ENCODE data around the gene STX5.
"Not testable (repeated sequence)": the region's sequence is repeated elsewhere in the genome, so short reads cannot be mapped to it uniquely, and the experiment has no call there.

The STX5 gene

DNA sequence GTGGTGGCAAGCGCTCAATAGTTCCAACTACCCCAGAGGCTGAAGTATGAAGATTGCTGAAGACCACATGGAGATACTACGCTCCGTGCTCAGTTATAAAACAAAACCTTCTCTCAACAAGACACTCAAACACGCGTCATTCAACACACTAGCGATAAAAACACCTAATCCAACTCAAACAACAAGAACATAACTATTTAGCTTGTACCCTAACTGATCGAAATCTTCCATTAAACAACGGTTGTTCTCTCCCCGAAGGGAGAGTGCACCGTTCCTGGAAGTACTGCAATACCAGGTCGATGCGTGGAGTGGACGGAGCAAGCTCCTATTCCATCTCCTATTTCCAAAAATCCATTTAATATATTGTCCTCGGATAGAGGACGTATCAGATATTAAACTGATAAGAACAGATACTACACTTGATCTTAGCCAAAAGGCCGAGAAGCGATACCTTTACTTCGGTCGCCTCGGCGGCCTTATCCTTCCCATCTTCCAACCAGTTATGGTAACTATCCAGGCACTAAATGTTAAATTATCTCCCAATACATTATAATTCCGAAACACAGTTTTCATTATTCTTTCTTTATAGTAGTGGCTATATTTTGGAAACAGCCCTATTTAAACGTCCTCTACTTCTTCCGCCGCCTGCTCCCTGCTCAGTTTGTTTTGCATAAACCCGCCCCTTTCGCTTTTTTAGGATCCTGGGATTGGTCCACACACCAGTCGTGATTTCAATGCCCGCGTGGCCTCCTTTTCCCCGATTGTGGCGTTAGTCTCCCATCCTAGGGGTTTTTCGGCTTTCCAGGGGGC is 9.7 kb upstream of the STX5 start:
- peak overlapping the region; percentile 91 to 96 for H3K9ac ChIP-seq (ENCODE audit: low read length in 2 of 2)
- peaks cover 0 to 2% of the 10 kb centered on the region in 2 donors for H3K36me3 ChIP-seq (ENCODE audit: control insufficient read depth in 2 of 2, insufficient read depth in 2 of 2, low read length in 2 of 2)
- no peaks in the 10 kb centered on the region for H3K9me3 ChIP-seq (ENCODE audit: control insufficient read depth in 2 of 2, low read length in 2 of 2)
- no peaks in the 10 kb centered on the region for H3K27me3 ChIP-seq (ENCODE audit: control insufficient read depth in 1 of 2, insufficient read depth in 2 of 2, low read length in 2 of 2)
- H3K27ac ChIP-seq (ENCODE audit: low read length): peak overlapping the region; percentile 92
- peaks cover 27% of the 10 kb centered on the region for H3K4me1 ChIP-seq (ENCODE audit: control insufficient read depth, insufficient read depth, low read length)
- H3K4me3 ChIP-seq (ENCODE audit: low read length in 2 of 2): peak overlapping the region; percentile 23 to 97

DNA sequence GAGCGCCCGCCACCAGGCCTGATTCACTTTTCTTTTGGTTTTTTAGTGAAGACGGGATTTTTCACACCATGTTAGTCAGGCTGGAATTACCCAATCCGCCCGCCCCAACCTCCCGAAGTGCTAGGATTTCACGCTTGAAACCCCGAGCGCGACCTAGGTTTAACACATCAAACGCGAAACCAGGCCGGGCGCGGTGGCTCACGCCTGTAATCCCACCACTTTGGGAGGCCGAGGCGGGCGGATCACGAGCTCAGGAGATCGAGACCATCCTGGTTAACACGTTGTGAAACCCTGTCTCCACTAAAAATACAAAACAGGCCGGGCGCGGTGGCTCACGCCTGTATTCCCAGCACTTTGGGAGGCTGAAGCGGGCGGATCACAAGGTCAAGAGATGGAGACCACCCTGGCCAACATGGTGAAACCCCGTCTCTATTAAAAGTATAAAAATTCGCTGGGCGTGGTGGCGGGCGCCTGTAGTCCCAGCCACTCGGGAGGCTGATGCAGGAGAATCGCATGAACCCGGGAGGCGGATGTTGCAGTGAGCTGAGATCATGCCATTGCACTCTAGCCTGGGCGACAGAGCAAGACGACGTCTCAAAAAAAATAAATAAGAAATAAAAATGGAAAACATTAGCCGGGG is 9.0 kb upstream of the STX5 start:
- not testable (repeated sequence) for H3K9me3 ChIP-seq (ENCODE audit: control insufficient read depth in 2 of 2, low read length in 2 of 2); H3K27me3 ChIP-seq (ENCODE audit: control insufficient read depth in 1 of 2, insufficient read depth in 2 of 2, low read length in 2 of 2); H3K36me3 ChIP-seq (ENCODE audit: control insufficient read depth in 2 of 2, insufficient read depth in 2 of 2, low read length in 2 of 2)
- Histone ChIP-seq H3K27ac (ENCODE audit: low read length) (peak overlapping the region; percentile 92), H3K9ac (ENCODE audit: low read length in 2 of 2) (peak overlapping the region; percentile 80 to 83), H3K4me1 (ENCODE audit: control insufficient read depth, insufficient read depth, low read length) (peaks cover 27% of the 10 kb centered on the region), H3K4me3 (ENCODE audit: low read length in 2 of 2) (peak overlapping the region; percentile 92 to 97)

DNA sequence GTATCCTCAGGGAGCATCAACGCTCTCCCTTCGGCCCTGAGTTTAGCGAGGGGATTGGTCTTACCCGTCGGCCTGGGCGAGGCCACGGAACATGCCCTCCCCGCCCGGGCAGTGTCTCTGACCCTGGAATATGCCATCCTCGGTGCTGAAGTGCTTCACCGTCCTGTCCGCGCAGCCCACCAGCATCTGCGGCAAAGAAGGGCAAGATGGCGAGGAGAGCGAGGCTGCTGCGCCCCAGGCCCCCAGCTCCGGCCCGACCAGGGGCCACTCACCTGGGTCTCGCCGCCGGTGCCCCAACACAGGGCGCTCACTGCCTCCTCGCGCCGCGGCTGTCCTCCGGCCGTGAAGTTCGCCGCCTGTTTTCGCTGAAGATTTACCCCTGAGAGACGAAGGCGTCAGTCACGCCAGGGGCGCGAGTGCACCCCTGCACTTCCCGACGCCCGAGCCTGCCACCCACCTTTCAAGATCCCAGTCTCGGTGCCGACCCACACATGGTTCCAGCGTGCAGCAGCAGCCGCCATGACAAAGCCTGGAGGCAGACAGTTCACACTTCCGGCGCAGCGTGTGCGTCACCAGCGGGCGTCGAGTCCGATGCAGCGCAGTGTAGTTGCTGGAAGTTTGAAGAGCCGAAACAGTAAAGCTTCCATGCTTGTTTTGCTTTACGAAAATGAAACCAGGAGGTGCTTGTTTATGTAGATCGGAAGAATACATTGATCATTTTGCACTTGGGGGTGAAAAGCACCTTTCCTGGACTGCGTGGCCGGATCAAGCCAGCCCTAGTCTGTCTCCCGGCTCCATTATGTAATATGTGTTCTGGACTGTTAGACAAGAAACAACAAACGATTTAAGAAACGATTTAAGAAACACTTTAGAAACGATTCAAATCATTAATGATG is 7.4 kb upstream of the STX5 start, which contains the start of gene WDR74:
Gene WDR74, minus strand, starts transcription at position 541 of the 896 bp plus-strand sequence. Its CDS starts 20 bp downstream, at position 521.
- Histone ChIP-seq H3K36me3 (ENCODE audit: control insufficient read depth in 2 of 2, insufficient read depth in 2 of 2, low read length in 2 of 2) (peaks cover 11 to 20% of the 10 kb centered on the region in 2 donors), H3K9ac (ENCODE audit: low read length in 2 of 2) (peak within 1 kb of the TSS; percentile 80 to 83), H3K4me1 (ENCODE audit: control insufficient read depth, insufficient read depth, low read length) (peaks cover 27% of the 10 kb centered on the region)

DNA sequence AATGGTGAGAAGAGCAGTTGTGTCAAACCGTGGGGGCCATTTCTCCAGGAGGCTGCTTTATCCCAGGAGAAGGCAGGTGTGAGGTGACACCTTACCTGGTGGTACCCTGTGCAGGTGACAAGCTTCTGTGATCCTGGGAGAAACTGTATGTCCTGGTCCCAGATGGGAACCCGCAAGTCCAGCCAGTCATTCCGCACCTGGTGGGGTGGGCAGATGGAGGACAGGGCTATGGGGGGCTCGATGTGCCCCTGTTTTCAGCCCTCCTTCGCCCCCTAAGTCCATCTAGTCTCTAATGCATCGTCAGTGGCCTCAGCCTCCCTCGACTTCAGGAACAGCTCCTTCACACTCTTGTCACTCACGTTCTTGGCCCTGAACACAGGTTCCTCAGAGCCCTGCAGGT is 3.5 kb upstream of the STX5 start:
- Histone ChIP-seq H3K36me3 (ENCODE audit: control insufficient read depth in 2 of 2, insufficient read depth in 2 of 2, low read length in 2 of 2) (peaks cover 19 to 24% of the 10 kb centered on the region in 2 donors), H3K9me3 (ENCODE audit: control insufficient read depth in 2 of 2, low read length in 2 of 2) (no peaks in the 10 kb centered on the region), H3K4me1 (ENCODE audit: control insufficient read depth, insufficient read depth, low read length) (peaks cover 29% of the 10 kb centered on the region), H3K9ac (ENCODE audit: low read length in 2 of 2) (no peak overlapping the region), H3K4me3 (ENCODE audit: low read length in 2 of 2) (no peak overlapping the region), H3K27me3 (ENCODE audit: control insufficient read depth in 1 of 2, insufficient read depth in 2 of 2, low read length in 2 of 2) (no peaks in the 10 kb centered on the region), H3K27ac (ENCODE audit: low read length) (no peak overlapping the region)

More for the DNA sequence above, 7.4 kb upstream of the STX5 start, which contains the start of gene WDR74:
- H3K27me3 ChIP-seq (ENCODE audit: control insufficient read depth in 1 of 2, insufficient read depth in 2 of 2, low read length in 2 of 2): no peaks in the 10 kb centered on the region
- peak within 1 kb of the TSS; percentile 92 to 97 for H3K4me3 ChIP-seq (ENCODE audit: low read length in 2 of 2)
- H3K9me3 ChIP-seq (ENCODE audit: control insufficient read depth in 2 of 2, low read length in 2 of 2): no peaks in the 10 kb centered on the region
- H3K27ac ChIP-seq (ENCODE audit: low read length): peak within 1 kb of the TSS; percentile 92

DNA sequence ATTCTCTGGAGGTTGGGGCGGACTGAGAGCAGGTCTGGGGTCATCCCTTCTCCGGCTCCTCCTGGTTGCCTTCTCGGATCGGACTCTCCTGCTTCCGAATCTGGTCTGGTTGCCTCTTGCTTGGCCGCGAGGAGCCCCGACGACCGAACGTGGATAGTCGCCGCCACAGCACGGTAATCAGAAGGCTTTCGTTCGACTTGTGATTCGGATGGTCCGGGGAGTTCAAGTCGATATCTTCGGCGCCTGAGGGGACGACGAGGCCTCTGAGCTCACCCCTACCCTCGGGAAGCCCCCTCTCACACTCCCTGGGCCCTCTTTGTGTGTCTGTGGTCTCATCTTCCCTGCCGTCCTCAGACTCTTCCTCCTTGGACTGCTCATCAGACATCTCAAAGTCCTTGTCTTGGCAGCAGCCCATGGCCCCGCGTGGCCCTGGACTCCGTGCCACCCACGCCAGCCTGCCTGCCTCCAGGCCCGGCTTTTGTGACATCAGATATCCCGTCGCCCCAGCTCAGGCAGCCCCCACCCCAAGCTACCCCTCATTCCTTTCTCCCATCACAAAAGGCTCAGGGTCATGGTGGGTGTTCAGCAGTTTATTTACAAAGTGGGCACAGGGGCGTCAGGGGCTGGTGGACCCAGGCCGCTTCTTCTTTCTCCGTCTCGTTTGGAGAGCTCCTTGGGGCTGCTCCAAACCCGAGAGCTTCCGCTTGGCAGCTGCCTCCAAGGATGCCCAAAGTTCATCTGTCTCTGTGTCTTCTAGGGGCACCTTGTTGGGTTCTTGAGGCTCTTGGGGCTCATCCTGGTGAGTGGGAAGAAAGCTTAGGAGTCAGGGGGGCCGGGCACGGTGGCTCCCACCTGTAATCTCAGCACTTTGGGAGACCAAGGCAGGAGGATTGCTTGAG is 734 bp upstream of the STX5 start, which contains the start of gene TEX54:
Gene TEX54, minus strand, starts transcription at position 506 of the 899 bp plus-strand sequence.
- no peaks in the 10 kb centered on the region for H3K9me3 ChIP-seq (ENCODE audit: control insufficient read depth in 2 of 2, low read length in 2 of 2)
- H3K27me3 ChIP-seq (ENCODE audit: control insufficient read depth in 1 of 2, insufficient read depth in 2 of 2, low read length in 2 of 2): no peaks in the 10 kb centered on the region
- peak within 1 kb of the TSS; percentile 96 for H3K27ac ChIP-seq (ENCODE audit: low read length)
- H3K36me3 ChIP-seq (ENCODE audit: control insufficient read depth in 2 of 2, insufficient read depth in 2 of 2, low read length in 2 of 2): peaks cover 19 to 23% of the 10 kb centered on the region in 2 donors
- H3K4me3 ChIP-seq (ENCODE audit: low read length in 2 of 2): peak within 1 kb of the TSS; percentile 92 to 94
- peak within 1 kb of the TSS; percentile 96 to 99 for H3K9ac ChIP-seq (ENCODE audit: low read length in 2 of 2)
- peaks cover 21% of the 10 kb centered on the region for H3K4me1 ChIP-seq (ENCODE audit: control insufficient read depth, insufficient read depth, low read length)

DNA sequence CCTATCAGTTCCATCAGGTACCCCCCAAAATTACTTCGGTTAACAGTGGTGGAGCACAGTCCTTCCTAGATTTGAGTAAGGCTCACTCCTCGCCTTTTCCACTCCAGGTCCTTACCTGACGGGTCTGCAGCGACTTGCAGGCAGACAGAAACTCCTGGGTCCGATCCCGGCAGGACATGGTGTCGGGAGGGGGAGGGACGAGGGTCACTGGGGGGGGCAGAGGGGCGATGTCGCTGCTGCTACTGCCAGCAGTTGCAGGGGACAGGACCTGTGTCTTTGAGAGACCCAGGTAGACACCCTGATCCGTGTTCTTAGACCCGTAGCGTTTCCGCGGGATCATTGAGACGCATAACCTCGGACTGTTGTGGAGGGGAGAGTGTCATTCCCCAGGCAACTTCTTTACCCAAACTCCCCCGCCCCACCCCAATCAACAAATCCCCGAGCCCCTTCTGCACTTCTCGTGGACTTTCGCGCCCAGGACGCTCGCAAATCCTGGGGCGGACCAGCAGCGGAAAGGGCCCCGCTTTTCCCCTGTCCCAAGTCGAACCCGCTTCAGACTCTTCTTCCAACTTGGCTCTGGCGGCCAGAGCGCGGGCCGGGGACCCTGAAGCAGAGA is 839 bp downstream of the STX5 start:
- peaks cover 21% of the 10 kb centered on the region for H3K4me1 ChIP-seq (ENCODE audit: control insufficient read depth, insufficient read depth, low read length)
- peak overlapping the region; percentile 92 to 94 for H3K4me3 ChIP-seq (ENCODE audit: low read length in 2 of 2)
- H3K9me3 ChIP-seq (ENCODE audit: control insufficient read depth in 2 of 2, low read length in 2 of 2): no peaks in the 10 kb centered on the region
- H3K27me3 ChIP-seq (ENCODE audit: control insufficient read depth in 1 of 2, insufficient read depth in 2 of 2, low read length in 2 of 2): no peaks in the 10 kb centered on the region
- H3K9ac ChIP-seq (ENCODE audit: low read length in 2 of 2): peak overlapping the region; percentile 90 to 99
- peaks cover 27 to 30% of the 10 kb centered on the region in 2 donors for H3K36me3 ChIP-seq (ENCODE audit: control insufficient read depth in 2 of 2, insufficient read depth in 2 of 2, low read length in 2 of 2)
- peak overlapping the region; percentile 96 for H3K27ac ChIP-seq (ENCODE audit: low read length)

DNA sequence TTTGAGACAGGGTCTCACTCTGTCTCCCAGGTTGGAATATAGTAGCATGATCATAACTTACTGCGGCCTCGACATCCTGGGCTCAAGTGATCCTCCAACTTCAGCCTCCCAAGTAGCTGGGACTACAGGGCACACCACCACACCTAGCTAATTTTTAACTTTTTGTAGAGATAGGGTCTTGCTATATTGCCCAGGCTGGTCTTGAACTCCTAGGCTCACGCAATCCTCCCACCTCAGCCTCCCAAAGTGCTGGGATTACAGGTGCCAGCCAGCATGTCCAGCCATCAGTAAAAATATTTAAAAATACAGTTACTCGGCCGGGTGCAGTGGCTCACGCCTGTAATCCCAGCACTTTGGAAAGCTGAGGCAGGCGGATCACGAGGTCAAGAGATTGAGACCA is 3.7 kb downstream of the STX5 start:
- H3K9ac ChIP-seq (ENCODE audit: low read length in 2 of 2); H3K4me3 ChIP-seq (ENCODE audit: low read length in 2 of 2); H3K27me3 ChIP-seq (ENCODE audit: control insufficient read depth in 1 of 2, insufficient read depth in 2 of 2, low read length in 2 of 2); H3K27ac ChIP-seq (ENCODE audit: low read length); H3K9me3 ChIP-seq (ENCODE audit: control insufficient read depth in 2 of 2, low read length in 2 of 2): not testable (repeated sequence)
- Histone ChIP-seq H3K4me1 (ENCODE audit: control insufficient read depth, insufficient read depth, low read length) (peaks cover 16% of the 10 kb centered on the region), H3K36me3 (ENCODE audit: control insufficient read depth in 2 of 2, insufficient read depth in 2 of 2, low read length in 2 of 2) (peaks cover 31 to 37% of the 10 kb centered on the region in 2 donors)

DNA sequence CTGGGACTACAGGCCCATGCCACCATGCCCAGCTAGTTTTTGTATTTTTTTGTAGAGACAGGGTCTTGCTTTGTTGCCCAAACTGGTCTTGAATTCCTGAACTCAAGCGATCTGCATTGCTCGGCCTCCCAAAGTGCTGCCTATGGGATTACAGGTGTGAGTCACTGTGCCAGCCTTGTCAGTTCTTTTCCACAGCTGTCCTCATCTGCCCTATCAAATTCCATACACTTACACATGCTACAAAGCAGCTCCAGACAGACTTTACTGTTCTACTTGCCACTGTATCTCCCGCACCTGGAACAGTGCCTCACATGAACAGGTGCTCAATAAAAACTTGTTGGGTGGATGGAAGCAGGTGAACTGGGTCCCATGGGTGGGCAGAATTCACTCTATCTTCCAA is 8.2 kb downstream of the STX5 start:
- Histone ChIP-seq H3K36me3 (ENCODE audit: control insufficient read depth in 2 of 2, insufficient read depth in 2 of 2, low read length in 2 of 2) (peaks cover 45 to 49% of the 10 kb centered on the region in 2 donors), H3K27ac (ENCODE audit: low read length) (no peak overlapping the region), H3K4me3 (ENCODE audit: low read length in 2 of 2) (no peak overlapping the region), H3K27me3 (ENCODE audit: control insufficient read depth in 1 of 2, insufficient read depth in 2 of 2, low read length in 2 of 2) (no peaks in the 10 kb centered on the region), H3K4me1 (ENCODE audit: control insufficient read depth, insufficient read depth, low read length) (no peaks in the 10 kb centered on the region), H3K9ac (ENCODE audit: low read length in 2 of 2) (no peak overlapping the region), H3K9me3 (ENCODE audit: control insufficient read depth in 2 of 2, low read length in 2 of 2) (no peaks in the 10 kb centered on the region)

DNA sequence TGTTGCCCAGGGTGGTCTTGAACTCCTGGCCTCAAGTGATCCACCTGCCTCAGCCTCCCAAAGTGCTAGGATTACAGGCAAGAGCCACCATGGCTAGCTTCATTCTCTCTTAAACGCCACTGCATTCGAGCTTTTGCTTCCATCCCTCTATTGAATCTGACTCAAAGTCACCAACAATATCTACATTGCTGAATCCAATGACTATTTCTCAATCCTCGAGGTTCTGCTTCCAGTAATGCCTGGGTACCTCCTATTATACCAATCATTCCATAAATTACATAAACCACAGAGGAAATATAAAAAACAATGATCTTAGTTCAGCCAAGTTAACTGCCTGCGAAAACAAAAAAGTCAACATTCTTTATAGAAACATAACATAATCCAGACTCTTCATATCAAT is 14.7 kb downstream of the STX5 start:
- H3K9me3 ChIP-seq (ENCODE audit: control insufficient read depth in 2 of 2, low read length in 2 of 2): no peaks in the 10 kb centered on the region
- H3K27me3 ChIP-seq (ENCODE audit: control insufficient read depth in 1 of 2, insufficient read depth in 2 of 2, low read length in 2 of 2): no peaks in the 10 kb centered on the region
- no peak overlapping the region for H3K4me3 ChIP-seq (ENCODE audit: low read length in 2 of 2)
- no peaks in the 10 kb centered on the region for H3K4me1 ChIP-seq (ENCODE audit: control insufficient read depth, insufficient read depth, low read length)
- peaks cover 10 to 14% of the 10 kb centered on the region in 2 donors for H3K36me3 ChIP-seq (ENCODE audit: control insufficient read depth in 2 of 2, insufficient read depth in 2 of 2, low read length in 2 of 2)
- no peak overlapping the region for H3K9ac ChIP-seq (ENCODE audit: low read length in 2 of 2)
- H3K27ac ChIP-seq (ENCODE audit: low read length): no peak overlapping the region
